NCI-H69 (cell line): ENCODE measurements around the gene ANKRD12.
A peak's percentile ranks its signal among the peaks of the same experiment; 100 is the strongest.

Source experiments
- DNase-seq: peaks from one replicate; lab custom pipeline; 2025; lab: John Stamatoyannopoulos, UW

Gene ANKRD12

DNA sequence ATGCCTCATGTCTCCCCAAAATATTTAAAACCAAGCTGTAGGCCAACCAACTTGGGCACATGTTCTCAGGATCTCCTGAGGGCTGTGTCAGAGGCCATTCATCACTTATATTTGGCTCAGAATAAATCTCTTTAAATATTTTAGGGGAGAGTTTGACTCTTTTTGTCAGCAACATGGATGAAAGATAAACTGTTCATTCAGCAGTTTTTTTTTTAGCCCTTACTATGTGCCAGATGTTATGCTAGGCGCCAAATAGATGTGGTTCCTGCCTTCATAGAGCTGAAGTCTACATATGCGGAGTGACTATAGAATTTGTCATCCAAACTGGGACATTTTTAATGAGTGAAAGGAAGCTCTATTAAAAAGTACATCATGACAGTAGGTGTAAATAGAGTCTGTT lies 155.5 kb downstream of the ANKRD12 start:
- DNase-seq: no peak

DNA sequence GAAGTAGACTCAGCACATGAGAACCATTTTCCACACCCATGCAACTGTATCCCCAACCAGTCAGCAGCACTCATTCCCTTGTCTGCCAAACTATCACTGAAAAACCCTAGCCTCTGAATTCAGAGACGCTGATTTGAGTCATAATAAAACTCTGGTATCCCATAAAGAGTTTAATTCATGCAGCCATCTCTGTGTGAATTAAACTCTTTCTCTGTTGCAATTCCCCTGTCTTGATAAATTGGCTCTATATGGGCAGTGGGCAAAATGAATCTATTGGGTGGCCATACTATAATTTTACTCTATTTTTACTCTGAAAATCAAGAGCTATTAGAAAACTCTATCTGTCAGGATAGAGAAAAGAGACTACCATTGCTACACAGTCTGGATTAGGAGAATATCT lies 157.4 kb downstream of the ANKRD12 start:
- no peak for DNase-seq

DNA sequence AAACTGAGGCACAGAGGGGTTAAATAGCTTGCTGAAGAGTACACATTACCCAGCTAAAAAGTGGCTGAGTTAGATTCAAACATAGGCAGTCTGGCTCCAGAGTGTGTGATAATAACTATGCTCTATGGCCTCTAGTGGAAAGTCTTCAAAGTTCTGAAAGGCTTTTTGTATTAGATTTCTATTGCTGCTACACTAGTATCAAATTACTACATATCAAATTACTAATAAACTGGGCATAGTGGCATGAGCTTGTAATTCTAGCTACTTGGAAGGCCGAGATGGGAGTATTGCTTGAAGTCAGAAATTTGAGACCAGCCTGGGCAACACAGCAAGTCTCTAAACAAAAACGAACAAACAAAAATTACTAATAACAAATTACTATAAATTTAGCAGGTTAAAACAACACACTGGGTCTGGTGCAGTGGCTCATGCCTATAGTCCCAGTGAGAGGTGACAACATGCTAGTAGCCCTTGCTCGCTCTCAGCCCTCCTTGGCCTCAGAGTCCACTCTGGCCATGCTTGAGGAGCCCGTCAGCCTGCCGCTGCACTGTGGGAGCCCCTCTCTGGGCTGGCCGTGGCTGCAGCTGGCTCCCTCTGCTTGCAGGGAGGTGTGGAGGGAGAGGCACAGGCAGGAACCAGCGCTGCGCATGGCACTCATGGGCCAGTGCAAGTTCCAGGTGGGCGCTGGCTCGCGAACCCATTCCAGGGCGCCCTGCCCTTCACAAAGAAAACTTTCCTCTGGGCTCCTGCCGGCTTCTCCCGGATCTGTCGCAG lies 159.8 kb downstream of the ANKRD12 start:
- DNase-seq: no peak

DNA sequence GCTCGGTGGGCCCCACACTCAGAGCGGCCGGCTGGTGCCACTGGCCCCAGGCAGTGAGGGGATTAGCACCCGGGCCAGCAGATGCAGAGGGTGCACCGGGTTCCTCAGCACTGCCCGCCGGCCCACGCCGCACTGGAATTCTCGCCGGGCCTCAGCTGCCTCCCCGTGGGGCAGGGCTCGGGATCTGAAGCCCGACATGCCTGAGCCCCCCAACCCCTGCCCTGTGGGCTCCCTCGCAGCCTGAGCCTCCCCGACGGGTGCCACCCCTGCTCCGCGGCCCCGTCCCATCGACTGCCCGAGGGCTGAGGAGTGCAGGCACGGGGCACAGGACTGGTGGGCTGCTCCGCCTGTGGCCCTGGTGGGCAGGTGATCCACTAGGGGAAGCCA lies 160.4 kb downstream of the ANKRD12 start:
- DNase-seq: no peak

DNA sequence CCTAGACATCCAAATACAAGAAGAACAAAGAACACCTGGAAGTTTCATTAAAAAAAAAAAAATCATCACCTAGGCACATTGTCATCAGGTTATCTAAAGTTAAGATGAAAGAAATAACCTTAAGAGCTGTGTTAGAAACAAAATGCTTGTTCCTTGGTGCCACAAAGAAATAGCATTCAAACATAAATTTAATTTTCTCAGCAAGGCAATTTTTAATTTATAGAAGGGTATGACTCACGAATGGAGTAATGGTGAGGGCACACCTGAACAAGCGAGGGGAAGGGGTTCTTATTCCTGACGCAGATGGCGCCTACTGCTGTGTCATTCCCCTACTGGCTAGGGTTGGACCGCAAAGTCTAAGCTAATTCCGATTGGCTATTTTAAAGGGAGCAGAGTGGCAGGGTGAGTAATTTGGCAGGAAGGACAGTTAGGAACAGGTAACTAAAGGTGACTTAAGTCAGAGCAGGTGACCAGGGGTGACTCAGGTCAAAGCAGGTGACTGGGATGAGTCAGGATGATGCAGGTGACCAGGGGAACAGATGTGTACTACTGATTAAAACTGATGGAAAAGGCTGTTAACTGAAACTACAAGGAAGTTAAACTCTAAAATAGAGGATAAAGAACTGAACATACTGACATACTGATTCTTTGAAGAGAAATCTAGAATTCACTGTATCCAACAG lies 167.9 kb downstream of the ANKRD12 start:
- DNase-seq: no peak

DNA sequence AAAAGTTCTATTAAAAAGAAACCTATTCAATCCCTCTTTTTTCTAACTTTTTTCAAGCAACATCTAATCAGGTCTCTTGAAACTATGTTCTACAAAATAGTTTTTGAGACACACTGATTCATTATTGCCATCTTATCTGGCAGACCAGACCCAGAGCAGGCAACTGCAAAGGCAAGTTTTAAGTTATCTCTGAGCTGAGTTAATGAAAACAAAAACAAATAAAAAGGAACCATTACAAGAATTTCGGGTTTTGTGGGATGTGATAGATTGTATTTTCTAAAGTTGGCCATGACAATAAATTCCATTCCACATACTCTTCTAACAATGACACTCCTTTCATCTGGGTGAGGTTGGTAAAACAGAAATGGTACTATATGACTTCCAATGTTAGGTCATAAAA lies 182.8 kb downstream of the ANKRD12 start:
- no peak for DNase-seq

DNA sequence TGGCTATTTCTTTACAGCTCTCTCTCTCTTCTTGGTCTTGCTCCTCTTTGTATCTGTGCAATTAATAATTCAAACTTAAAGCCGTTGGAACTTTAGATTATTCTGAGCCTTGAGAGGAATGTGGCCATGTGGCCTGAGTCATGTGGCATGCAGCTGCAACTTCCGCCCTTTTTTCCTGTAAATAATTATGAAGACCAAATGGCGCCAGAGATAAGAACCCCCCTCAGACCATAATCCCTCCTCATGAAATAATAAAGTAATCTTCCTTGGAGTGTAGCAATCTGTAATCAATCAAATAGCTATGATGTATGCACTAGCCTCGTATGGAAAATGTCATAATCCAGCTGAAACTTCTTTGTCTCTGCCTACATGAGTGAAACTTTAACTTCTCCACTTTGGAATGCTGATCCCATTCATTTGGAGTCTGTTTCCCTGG lies 184.5 kb downstream of the ANKRD12 start:
- DNase-seq: no peak

DNA sequence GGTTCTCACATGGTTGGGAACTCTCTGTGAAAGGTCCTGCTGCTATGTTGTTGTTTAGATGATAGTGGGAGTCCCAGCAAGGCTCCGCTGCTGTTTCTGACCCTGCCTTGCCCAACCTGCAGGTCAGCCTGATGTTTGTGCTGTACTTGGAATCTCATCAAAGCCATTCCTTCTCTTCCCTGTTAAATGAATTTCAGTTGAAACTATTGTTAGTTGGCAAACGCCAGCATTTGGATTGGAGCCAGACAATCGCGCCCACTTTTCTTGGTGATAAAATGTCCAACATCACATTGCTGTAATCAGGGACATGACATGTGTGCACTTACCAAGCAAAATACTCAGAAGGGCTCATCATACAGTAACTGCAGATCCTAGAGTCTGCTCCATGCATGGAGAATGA lies 185.2 kb downstream of the ANKRD12 start:
- peak; percentile 38 for DNase-seq

DNA sequence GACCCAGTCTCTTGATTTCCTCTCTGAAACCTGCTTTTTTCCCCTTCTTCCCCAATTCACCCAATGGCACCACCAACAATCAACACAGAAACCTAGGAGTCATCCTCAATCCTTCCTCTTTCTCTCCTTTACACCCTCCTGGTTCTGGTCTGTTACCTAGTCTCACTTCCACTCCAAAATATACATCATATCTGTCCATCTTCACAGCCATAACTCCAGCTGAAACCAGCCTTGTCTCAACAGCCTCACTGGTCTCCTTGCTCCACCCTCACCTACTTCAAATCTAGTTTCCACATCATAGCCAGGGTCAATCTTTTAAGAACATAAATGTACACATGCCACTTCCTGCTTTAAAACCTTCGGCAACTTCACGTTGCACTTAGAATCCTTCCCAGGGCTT lies 186.2 kb downstream of the ANKRD12 start:
- DNase-seq: no peak

DNA sequence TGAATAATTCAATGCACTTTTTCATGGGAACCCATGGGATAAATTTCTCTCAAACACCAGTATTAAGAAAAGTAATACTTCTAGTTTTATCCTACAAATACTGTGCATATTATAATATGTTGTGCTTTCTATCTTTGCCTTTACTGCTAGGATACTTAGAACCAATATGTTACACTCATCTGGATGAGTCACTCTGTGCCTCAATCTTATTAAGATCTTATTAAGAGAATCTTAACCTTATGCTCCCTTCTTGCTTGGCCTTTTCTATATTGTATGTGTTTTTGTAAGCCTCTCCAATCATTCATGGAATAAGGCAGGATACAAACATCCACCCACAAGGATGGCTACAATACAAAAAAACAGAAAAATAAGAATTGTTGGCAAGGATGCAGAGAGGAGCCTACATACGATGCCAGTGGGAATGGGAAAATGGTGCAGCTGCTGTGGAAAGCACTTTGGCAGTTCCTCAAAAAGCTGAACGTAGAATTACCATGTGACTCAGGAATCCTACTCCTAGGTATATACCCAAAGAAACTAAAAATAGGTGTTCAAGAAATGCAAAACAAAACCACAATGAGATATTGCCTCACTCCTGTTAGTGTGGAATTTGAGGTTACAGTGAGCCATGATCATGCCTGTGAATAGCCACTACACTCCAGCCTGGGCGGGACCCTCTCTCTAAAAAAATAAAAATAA lies 187.3 kb downstream of the ANKRD12 start:
- DNase-seq: no peak

DNA sequence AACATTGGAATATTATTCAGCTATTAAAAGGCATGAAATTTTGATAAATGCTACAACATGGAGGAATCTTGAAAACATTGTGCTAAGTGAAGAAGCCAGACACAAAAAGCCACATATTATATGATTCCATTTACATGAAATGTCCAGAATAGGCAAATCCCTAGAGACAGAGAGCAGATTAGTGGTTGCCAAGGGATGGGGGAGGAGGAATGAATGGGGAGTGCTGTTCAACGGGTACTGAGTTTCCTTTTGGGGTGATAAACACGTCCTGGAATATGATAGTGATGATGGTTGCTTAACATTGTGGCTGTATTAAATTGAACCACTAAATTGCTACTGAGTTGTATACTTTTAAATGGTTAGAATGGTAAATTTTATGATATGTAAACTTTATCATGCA lies 189.1 kb downstream of the ANKRD12 start:
- DNase-seq: peak; percentile 15

DNA sequence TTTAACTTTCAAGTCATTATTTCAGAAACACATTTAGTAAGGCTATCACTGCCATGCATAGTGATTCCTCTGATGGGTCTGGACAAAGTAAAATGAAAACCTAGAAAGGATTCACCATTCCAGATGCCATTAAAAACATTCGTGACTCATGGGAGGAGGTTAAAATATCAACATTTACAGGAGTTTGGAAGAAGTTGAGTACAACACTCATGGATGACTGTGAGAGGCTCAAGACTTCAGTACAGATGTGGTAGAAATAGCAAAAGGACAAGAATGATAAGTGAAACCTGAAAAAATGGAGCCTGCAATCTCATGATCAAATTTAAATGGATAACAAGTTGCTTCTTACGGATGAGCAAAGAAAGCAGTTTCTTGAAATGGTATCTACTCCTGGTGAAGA lies 192.2 kb downstream of the ANKRD12 start:
- DNase-seq: no peak

DNA sequence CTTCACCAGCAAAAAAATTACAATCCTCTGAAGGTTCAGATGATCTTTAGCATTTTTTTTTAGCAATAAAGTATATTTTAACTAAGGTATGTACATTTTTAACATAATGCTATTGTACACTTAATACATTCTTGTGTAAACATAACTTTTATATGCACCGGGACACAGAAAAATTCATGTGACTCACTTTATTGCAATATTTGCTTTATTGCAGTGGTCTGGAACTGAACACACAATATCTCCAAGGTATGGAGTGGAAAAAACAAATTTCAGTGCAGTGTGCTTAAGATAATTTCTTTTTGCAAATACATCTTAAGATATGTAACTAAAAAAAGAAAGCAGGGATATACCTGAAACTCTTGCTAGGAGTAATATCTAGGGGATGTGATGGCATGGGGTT lies 192.9 kb downstream of the ANKRD12 start:
- no peak for DNase-seq

DNA sequence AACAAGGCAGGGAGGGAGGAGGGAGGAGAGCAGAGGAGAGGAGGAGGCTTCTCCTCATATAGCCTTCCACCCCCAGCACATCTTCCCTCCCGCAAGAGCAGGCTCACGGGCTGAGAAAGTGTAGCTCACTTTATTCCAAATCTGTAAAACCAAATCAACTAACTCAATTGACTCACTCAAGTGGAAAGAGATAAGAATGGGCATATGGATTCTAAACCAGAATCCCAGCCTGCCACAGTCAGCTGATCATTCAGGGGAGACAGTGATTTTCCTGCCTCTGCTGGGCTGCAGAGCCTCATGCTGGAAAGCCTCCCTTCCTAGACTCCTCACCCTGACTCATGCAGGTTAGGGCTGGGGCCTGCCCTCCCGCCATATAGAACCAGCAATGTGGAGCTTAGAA lies 193.8 kb downstream of the ANKRD12 start:
- no peak for DNase-seq

DNA sequence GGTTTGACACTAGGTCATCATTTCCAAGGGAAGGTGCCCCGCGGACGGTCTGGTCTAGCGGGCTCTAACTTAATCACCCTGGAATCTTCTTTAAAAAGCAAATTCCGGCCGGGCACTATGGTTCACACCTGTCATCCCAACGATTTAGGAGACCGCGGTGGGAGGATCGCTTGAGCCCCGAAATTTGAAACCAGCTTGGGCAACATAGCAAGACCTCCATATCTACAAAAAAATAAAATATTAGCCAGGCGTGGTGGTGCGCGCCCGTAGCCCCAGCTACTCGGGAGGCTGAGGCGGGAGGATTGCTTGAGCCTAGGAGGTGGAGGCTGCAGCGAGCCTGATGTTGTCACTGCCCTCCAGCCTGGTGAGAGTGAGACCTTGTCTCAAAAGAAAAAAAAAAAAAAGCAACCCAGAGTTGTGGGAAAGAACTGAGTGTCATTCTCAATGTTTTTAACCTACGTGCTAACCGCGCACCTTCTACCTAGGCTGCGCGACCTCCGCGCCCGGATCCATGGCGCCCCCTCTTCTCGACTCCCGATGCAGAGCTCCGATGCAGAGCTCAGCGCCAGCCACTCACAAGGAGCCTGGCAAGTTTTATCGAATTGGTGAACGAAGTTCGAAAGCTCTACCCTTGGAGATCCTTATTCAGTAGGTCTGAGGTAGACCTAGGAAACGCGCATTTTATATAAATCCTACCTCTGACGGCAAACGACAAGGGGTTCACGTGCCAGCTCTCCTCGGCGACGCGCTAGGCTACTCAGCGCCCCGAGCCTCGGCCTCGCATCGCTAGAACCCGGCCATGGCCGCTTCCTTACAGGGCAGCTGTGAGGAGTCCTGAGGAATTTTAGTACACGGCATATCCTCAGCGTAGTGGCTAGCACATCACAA lies 197.1 kb downstream of the ANKRD12 start:
- DNase-seq: peak; percentile 94

DNA sequence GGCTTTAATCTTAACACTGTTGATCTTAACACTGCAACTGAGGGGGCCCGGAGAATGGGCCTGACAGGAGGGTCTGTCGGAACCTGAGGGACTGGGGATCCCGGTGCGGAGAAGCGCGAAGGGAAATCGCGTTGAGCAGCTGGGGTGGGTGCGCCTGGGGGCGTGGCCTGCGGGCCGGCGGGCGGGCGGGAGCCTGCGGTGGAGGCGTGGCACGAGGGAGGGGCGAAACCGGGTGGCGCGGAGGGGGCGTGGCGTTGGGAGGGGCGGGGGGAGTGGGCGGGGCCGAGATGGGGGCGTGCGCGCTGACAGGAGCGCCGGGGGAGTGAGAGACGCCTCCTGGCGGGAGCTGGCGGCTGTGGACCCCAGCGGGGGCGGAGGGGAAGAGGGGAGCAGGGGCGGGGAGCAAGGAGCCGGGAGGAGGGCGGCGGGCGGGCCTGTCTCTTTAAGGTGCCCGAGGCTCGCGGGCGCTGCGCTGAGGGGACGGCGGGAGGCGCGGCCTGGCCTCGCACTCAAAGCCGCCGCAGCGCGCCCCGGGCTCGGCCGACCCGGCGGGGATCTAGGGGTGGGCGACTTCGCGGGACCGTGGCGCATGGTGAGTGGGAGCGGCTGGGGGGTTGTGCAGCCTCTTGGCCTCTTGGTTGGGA lies 197.9 kb downstream of the ANKRD12 start, which contains the start of gene TWSG1:
Gene TWSG1, plus strand, starts transcription at position 445 of the 644 bp plus-strand sequence. CDS start 2,457 bp downstream, outside the sequence.
- DNase-seq: peak; percentile 99

DNA sequence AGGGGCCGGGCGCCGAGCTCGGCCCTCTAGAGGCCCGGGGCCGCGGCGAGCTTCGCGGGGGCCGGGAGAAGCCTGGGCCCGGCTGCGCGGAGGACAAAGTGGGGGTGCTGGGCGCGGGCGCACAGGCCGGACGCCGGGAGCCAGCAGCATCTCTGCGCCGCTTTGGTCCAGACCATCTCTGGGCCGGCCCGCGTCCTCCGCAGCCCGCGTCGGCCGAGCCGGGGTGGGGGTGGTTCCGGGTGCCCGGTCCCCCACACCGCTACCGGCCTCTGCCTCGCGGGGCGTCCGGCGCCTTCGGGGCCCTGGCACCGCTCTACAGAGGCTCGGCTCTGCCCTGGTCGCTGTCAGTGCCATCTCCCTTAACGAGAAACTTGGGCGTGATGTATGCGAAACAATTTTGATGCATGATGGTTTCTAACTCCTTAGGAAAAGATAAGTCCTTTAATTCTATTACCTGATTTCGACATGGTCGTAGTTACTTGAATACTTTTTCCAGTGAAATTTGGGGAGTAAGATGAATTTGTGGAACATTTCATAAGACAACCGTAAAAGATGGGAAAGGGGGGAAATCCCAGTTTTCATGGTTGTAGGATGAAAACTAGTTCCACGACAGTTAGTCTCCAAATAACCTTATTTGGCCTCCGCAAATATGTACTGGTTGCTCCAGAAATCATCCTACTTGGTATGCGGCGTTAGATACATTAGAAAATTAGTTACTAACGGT lies 198.6 kb downstream of the ANKRD12 start:
- DNase-seq: peak; percentile 85
